Ishikawa (cell line): Measurements from ENCODE around the gene EMC6.

ENCODE experiments used
- CREB1 ChIP-seq: IDR thresholded peaks from 2 replicates; pipeline ENCODE4 v1.6.1; 2012; ENCODE audit warnings: low read depth
- EP300 ChIP-seq: IDR thresholded peaks from 2 replicates; pipeline ENCODE4 v1.6.1; 2012; ENCODE audit warnings: borderline replicate concordance
- FOXM1 ChIP-seq: IDR thresholded peaks from 2 replicates; pipeline ENCODE4 v1.6.1; 2012; ENCODE audit warnings: low read depth, borderline replicate concordance
- NFIC ChIP-seq: IDR thresholded peaks from 2 replicates; pipeline ENCODE4 v1.6.1; 2012
- TAF1 ChIP-seq: IDR thresholded peaks from 2 replicates; pipeline ENCODE4 v1.6.1; 2012; ENCODE audit warnings: low read depth, mild to moderate bottlenecking
- TCF12 ChIP-seq: IDR thresholded peaks from 2 replicates; pipeline ENCODE4 v1.6.1; 2012; ENCODE audit warnings: low read depth
- YY1 ChIP-seq: IDR thresholded peaks from 2 replicates; pipeline ENCODE4 v1.6.1; 2012; ENCODE audit warnings: low read depth
- TF ChIP-seq, protein P1 (sequence below): IDR thresholded peaks from 2 replicates; pipeline ENCODE4 v1.6.1; 2012

DNA sequence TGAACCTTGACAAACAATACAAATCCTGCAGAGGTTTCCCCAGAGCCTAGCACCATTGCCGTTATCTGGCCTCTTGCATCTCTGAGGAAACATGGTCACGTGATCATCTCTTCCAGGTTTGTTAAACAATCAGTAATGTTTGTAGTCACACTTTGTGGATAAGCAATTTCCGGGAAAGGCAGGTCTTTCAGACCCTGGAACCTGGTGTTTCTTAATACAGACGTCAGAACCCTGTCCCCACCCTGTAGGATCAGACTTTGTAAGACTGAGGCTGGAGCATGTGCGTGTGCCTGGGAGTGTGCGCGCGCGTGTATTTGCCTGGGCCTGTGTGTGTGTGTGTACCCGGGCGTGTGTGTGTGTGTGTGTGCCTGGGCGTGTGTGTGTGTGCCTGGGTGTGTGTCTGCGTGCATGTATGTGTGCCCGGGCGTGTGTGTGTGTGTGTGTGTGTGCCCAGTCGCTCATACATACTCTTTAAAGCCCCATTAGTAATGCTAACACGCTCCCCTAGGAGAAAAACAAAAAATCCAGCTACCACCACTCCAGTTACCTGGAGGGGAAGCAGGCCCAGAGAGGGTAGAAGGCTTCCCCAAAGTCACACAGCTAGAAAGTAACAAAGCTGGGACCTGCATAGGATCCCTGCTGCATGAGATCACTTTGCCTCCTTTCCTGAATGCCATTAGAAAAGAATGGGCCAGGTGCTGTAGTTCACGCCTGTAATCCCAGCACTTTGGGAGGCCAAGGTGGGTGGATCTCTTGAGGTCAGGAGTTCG, 26.7 kb upstream of the EMC6 start:
- TF ChIP-seq TAF1 (no peak), EP300 (no peak), CREB1 (no peak), YY1 (no peak), TCF12 (no peak), NFIC (no peak), FOXM1 (no peak)
- TF ChIP-seq, protein P1, sequence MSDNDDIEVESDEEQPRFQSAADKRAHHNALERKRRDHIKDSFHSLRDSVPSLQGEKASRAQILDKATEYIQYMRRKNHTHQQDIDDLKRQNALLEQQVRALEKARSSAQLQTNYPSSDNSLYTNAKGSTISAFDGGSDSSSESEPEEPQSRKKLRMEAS, result no peak
